OCI-M2 (cell line): ENCODE results near the gene RAMP3.

Experiments
- DNase-seq: peaks from one replicate; lab custom pipeline; 2025; ENCODE audit not compliant: unreplicated experiment; lab: John Stamatoyannopoulos, UW

RAMP3 gene

DNA sequence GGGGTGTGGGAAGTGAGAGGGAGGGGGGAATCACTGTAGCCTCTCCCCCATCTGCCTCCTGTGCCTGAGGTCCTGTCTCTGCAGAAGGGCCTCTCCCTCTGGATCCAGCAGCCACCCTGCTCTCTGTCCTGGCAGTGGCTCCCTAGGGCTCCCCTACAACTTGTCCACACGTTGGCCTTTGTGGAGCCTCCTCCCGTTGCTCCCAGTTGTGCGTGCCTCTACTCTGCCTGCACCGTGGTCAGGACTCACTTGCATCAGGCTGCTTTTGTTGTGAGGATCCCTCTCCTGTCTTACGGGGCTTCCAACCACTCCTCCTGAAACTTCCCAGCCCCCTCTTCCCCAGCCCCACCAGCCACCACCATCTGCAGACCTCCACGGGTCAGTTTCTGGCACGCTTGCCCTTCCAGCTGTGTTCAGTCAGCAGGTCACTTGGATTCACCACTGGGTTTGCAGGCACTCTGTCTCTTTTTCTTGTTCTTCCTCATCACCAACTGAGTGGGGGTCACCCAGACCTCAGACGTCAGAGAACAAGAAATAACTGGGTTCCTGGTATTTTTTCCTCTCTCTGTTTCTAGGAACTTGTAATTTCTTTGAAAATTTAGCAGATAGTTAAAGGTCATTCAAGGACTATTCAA is 62.3 kb downstream of the RAMP3 start:
- no peak for DNase-seq

DNA sequence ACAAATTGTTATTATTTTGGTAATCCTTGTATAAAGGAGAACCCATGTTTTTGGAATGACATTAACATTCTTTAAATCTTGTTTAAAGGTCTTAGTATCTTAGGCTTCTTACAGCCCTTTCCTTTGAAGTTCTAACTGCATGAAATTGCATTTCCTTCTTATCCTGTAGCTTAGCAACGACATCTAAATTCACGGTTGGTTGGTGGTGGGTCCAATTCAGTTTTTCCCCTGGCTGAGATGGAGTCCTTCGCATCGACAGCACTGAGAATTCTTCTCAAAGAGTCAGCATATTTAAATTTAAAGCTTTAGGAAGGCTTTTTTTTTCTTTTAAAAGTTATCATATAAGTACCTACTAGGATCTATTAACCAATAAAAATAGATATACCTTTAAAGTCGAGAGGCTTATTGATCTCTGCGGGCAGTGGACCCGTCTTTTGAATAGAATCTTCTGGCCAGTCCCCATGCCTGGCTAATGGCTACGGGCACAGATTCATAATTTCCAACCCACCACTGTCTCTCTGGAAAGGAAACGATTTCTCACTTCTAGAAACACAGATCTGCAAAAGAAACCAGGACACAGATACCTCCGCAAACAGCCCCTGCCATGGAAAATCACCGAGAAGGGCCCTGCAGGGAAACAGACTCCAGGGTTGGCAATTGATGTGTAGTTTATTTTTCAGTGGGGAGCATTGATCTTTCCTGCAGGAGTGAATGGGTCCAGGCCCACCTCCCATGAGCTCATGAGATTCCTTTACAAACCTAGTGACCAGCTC is 63.4 kb downstream of the RAMP3 start:
- no peak for DNase-seq

DNA sequence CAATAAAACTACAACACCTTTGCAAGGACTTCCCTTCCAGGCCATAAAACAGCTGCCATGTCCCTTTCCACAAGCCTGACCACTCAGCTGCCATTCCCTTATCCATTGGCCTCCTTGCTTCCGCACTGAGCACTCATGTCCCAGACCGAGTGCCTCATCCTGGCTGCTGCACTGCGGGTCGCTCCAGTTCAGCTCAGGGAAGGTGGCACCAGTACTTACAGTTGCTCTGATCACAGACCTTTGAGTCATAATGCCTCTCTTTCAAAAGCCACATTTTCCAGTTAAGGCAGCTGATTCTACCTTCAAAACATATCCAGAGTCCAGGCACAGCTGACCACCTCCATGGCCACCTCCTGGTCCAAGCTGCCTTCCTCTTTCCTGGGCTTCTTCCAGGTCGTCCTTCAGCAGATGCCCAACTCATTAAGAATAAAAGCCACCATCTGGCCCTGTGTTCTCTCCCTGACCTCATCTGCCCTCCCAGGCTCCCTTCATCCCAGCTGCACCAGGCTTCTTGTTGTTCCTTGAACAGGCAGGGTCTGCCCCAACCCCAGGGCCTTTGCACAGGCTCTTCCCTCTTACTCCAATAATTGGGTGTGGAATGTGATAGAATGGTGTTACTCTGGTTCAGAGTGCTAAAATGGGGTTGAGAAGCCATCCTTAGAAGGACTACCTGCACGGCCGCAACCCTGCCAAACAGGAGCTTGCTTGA is 64.5 kb downstream of the RAMP3 start:
- no peak for DNase-seq

DNA sequence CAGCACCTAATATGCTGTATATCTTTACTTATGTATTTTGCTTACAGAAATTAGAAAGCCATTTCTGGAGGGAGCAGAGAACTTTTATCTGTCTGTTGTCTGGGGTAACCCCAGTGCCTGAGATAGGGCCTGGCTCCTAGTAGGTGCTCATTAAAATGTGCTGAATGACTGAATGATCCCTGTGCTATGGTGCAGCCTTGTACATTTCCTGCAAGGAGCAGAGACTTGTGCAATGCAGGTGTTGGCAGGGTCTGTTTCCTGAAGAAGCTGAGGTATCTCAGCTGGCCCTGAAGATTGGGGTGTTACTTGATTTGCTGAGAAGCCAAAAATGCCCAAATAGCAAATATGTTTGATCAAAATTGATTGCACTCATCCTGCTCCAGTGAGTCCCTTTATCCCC is 65.5 kb downstream of the RAMP3 start:
- DNase-seq: no peak

DNA sequence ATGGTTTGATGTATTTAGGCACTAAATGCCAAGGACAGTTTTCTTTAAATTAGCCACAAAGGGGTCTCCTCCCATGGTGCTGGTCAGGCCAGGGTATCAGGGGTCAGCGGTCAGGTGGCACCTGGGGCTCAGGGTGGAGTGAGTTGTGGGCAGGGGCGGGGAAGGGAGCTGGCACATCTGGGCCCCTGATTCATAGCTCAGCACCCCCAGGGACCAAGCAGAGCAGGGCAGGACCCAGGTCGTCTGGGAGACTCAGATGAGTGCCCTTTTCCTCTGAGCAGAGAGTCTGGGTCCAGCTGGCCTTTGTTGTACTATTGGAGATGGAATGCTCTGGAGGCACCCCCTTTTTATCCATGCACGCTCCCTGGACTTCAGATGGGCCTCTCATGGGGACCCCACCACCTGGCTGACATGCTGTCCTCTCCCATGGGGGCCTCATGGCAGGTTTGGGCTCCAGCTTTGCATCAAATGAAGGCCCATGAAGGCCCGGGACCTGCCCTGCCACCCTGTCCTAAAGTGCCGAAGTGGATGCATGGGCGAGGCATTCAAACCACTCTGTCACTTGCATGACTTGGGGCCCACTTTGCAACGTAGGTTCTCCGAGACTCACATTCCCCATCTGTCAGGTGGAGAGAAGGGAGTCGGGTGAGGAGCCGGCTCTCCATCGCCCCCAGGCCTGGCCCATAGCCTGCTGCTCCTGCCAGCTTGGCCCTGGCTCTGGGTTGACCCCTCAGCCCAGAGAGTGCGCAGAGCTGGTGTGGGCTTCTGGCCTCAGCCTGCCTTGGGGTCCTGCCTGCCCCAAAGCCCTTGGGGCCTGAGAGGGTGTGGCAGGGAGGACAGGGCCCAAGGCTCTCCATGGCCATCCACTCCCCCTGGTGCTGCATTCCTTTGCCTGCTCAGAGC is 66.4 kb downstream of the RAMP3 start:
- DNase-seq: no peak

DNA sequence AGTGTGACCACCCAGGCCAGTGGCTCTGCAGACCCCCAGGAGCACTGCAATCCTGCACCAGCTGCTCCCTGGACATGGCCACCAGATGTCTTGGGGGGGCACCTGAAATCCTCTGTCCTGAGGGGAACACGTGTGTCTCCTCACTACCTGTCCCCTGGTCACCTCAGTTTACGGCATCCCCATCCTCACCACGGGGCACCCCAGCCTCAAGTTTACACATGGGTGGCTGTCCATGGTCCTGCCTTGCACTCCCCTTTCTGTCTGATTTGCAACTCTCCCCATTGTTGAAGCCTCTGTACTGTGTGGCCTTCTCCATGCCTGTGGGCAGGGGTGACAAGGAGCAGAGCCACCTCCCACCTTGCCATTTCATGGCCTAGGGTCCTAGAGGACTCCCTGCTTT is 67.2 kb downstream of the RAMP3 start:
- no peak for DNase-seq

DNA sequence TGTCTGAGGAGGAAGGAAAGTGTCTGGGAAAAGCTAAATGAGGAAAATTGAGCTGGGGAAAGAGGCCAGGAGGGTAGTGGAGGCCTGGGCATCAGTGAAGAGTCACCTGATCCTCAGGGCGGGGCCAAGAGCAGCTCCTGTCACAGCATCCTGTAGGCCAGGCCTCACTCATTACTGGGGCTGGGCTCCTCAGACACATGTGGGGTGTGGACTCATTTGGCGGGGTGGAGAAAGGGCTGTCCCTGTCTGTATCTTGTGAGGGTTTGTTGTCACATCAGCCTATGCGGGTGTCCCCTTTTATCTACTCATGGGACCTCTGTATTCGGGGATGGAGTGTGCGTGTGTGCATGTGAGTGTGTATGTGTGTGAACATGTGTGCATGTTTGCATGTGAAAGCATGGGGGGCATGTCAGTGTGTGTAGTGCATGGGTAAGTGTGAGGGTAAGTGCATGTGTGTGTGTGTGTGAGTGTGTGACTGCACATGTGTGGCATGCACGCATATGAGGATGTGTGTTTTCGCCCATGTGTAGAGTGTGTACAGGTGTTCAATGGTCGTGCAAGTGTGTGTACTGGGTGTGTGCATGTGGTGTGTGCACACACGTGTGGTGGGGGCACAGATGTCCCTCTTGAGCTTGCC is 67.8 kb downstream of the RAMP3 start:
- no peak for DNase-seq

DNA sequence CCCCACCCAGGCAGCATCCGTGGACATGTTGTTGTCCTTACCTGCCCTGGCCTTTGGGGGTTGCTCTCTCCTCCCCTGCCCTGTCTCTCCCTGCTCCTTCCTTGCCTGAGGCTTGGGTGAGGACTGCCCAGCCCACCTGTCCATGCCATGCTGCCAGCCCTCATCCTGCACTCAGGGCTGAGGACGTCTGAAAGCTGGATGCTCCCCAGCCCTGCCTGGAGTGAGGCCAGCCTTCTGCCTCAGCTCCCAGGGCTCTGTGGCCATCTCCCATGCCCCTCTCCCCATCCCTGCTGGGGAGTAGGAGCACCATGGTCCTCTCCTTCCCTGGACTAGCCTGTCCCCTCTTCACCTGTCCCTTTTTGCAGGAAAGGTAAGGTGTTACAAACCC is 68.4 kb downstream of the RAMP3 start:
- DNase-seq: no peak

DNA sequence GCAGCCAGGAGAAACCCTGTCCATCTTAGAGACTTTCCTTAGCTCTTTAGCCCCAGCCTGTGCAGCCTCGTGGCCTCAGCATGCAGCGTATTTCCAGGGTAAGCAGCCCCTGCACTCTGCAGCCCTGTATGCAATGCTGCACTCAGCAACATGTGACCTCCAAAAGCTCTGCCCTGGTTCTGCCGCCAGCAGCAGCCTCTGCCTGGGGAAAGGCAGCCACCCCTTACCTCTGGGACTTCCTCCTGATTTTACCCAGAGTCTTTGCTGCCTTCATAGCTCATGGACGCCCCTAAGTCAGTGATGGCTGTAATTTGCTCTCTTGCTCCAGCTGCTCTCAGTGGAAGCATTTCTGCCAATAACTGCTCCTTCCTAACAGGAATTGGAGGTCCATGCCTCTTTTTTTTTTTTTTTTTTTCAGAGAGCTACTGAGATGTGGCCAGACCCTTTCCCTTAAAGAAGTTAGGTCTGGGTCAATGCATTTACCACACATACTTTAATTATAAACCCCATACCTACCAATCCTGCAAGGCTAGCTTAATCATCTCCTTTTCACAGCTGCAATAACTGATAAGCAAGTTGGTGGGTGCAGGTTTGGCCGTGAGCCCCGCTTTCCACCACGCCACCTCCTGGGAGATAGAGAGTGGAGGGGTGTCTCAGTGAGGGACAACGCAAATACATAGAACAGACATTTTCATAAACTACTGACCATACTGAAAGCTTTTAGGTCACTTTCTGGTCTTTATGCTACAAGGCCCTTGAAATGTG is 71.7 kb downstream of the RAMP3 start:
- DNase-seq: no peak

DNA sequence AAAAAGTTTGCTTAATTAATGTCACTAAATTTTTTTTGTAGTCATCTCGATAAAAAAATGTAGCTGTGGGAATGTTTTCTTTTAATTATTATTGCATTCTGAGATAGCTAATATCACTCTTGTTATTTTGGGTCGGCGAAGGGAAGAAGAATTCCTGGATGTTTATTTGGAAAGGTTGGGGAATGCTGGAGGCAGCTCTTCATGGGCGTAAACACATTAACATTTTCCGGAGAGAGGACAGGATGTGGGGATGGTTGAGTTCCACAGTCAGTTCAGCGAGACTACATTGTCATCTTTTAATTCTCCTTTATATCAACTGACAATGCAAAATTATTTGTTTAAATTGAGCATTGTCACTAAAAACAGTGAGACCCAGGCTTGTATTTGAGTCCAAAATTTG is 72.5 kb downstream of the RAMP3 start:
- DNase-seq: no peak

DNA sequence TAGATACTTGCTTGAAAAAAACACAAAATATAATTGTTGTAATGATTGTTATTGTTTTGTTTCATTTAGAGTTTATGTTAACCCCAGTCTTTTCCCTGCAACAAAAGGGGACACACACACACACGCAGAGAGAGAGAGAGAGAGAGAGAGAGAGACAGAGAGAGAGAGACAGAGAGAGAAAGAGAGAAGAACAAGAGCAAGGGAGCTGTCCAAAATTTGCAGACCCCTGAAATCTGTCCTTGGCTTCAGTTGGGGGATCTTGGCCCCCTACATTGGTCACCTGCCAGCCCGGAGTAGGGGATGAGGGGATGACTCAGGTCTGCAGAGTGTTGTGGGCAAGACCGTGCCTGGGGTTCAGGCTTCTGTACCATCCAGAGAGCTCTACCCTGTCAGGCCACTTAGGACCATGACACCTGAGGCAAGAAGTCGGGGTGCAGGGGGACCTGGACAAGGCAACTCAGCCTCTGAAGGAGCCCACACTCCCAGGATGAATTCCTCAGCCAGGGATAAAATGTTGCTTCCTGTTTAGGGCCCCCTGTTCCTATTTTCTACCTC is 73.1 kb downstream of the RAMP3 start:
- DNase-seq: no peak

DNA sequence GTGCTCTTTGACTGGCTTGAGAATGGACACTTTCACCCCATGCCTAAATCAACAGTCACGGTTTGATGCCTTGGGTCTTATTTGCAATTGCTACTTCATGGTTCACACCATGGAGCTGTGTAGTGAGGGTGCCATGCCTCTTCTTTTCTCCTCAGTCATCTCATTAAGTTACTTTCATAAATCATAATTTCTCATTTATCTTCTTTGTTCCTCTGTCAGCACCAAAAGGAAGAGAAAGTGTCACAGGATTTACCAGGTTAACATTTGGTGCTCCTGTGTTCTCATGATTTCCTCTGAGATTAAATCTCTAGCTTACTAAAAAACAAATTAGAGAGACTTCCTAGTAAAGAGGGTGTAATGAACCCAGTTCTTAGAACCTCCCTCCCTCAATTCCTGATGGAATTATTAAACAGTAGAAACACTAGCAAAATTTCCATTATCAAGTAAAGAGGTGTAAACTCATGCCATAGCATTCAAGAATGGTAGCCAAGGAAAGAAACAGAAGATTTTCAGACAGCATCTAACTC is 75.7 kb downstream of the RAMP3 start:
- DNase-seq: no peak
